GM19043 (cell line): ENCODE measurements around the gene IDH3A.

Experiments used
- ATAC-seq: cut with Tn5 transposase; IDR thresholded peaks from one replicate; pipeline ENCODE4 v1.9.1; 2021; ENCODE audit warnings: low read depth; ENCODE audit not compliant: unreplicated experiment

Gene IDH3A

DNA sequence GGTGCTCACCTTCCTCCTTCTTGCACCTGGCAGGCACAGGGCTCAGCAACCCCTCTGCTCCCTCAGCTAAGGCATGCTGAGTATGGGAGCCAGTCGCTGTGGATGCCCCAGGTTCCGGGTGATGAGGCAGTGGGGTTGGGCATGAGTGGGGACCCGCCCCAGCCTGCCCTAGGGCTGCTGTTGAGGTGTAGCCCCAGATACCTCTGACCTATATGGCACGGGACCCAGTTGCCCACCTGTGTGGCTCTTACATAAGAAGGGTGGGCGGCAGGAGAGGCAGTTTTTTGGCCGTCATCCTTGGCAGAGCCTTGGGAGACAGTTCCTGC is 64.2 kb downstream of the IDH3A start:
- ATAC-seq: no peak

DNA sequence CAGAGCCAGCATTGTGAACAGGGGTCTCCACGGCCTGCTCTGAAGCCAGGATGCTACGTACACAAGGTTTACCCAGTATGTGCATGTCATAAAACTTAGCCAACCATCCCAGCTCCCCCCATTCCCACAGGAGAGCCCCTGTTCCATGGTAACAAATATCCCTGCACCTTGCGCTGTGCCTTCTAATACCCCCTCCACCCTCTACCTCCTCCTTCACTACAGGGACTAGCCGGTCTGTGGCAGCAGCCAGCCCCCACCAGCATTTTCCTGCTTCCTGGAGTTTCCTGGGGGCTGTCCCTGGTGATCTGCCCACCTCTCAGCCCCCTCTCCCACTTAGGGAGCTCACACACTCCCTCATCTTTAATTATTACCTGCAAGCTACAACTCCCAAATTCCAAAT is 64.8 kb downstream of the IDH3A start:
- no peak for ATAC-seq

DNA sequence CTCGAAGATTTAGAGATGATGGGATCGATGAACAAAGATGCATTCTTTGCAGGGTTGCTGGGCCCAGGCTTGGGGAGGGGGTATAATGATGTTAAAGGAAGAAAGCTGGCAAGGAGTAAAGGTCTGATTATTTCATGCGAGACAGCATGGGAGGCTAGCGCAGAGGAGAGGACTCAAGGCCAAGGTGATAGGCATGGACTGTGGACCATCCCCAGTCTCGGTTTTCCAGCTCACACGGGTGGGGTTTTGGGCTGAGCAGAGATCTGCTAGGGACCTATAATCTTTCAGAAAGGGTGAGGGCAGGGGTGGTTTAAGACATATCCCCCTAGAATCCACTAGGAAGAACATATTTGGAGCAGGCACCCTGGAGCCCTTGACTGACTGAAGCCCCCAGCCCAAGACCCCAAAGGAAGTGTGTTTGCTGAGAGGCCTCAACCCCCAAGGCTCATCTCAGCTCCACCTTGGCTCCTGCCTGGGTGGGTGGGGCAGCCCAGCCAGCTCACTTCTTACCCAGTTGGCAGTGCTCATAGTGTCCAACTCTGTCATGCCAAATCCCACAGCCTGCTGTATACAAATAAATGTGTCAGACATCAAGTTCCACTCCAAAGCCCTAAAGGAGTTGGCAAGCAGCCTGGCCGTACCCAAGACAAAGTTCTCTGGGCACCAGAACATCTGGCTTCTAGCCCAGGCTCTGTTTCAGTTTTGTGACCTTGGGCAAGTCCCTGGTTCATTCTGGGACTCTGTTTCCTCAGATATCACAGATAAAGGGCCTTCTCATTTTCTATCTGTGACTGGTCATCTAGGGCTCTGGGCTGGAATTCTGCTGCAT is 67.3 kb downstream of the IDH3A start:
- ATAC-seq: no peak

DNA sequence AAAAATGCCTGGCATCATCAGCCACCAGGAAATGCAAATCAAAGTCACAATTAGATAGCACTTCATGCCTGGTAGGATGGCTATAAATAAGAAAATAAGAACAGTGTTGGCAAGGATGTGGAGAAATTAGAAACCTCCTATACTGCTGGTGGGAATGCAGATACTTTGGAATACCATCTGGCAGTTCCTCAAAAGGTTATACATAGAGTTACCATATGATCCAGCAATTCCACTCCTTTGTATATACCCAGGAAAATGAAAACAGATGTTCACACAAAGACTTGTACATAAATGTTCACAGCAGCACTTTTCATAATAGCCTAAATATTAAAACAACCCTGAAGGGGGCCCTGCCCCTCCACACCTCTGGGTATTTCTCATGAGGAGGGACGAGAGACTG is 71.6 kb downstream of the IDH3A start:
- ATAC-seq: no peak
